Omental fat pad (tissue), 4 donors: ENCODE measurements around the gene DNAAF2. TPM values are rescaled to one million over a fixed set of nuclear protein-coding genes. Genes with fewer than 3 reads are reported as not detected.

Experiments used
- ATAC-seq: fragments of 150-250 bp; one replicate; pipeline ENCODE4 v1.9.1; 2016; ENCODE audit warnings: mild to moderate bottlenecking, moderate library complexity; ENCODE audit not compliant: low FRiP score
- DNase-seq: peaks from one replicate; pipeline ENCODE4 v3.0.0-alpha.2; 2019; ENCODE audit warnings: low spot score
- small RNA-seq: library from RNA; depleted of rRNA; stranded (forward); fragments of <200 nt; gene quantifications from one replicate; pipeline ENCODE3, GENCODE V24; 2016
- total RNA-seq, 4 donors: library from RNA; depleted of rRNA; stranded (reverse); fragments of >200 nt; gene quantifications; one replicate each; pipeline ENCODE4 v1.1.0, GENCODE V29; 2016
- TF ChIP-seq, protein P1 (sequence below), 3 donors: fragments of 450-650 bp; IDR thresholded peaks; one replicate each; pipeline ENCODE4 v1.5.1; 2016 to 2017; ENCODE audit warnings: antibody characterized with exemption in 3 of 3, mild to moderate bottlenecking in 3 of 3, moderate library complexity in 2 of 3

Gene DNAAF2
- total RNA-seq, 4 donors from 2014 or later, result 7.2 to 16.5 (median 10.3) TPM

DNA sequence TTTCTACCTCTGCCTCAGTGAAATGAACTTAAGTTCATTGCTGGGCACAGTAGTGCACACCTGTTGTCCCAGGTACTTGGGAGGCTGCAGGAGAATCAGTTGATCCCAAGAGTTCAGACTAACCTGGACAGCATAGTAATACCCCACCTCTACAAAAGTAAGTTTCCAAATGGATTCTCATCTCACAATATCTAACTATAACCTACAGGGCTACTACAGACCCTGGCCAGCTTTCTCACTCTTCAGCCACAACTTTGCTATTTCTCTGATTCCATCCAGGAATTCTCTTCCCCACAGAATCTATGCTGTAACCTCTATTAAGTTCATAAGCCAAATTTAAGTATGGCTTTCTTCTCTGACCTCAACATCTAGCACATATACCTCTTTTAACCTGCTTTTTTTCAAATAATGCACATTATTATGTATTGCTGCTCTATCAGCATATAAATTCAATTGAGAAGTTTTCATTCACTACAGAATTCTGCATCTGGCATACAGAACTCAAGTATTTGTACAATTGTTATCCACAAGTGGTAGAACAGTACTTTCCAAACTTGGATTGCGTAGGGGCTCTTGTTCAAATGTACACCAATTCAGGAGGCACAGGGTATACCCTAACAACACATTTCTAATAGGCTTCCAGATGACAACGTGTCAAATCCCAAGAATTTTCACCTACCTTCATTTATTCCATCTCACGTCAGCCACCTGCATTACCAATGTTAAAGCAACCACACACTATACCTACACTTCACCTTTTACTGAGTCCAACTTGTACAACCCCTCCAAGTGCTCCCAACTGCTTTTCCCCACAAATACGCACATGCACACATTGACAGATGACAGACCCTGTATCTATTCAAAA is 52.7 kb downstream of the DNAAF2 start:
- TF ChIP-seq, protein P1, sequence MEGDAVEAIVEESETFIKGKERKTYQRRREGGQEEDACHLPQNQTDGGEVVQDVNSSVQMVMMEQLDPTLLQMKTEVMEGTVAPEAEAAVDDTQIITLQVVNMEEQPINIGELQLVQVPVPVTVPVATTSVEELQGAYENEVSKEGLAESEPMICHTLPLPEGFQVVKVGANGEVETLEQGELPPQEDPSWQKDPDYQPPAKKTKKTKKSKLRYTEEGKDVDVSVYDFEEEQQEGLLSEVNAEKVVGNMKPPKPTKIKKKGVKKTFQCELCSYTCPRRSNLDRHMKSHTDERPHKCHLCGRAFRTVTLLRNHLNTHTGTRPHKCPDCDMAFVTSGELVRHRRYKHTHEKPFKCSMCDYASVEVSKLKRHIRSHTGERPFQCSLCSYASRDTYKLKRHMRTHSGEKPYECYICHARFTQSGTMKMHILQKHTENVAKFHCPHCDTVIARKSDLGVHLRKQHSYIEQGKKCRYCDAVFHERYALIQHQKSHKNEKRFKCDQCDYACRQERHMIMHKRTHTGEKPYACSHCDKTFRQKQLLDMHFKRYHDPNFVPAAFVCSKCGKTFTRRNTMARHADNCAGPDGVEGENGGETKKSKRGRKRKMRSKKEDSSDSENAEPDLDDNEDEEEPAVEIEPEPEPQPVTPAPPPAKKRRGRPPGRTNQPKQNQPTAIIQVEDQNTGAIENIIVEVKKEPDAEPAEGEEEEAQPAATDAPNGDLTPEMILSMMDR (IDR thresholded peaks at IDR 0.05), result no peak
- ATAC-seq (no peak), DNase-seq (no peak)

- TF ChIP-seq, protein P1 (IDR thresholded peaks at IDR 0.05), result no peak
- no peak for ATAC-seq
- DNase-seq, result no peak
Observed at GRCh38 chr14:49581209-49582112, 53.6 kb downstream of the DNAAF2 start.

- DNase-seq, result no peak
- TF ChIP-seq, protein P1 (IDR thresholded peaks at IDR 0.05), result no peak
- ATAC-seq, result no peak
Observed at GRCh38 chr14:49579841-49580240, 55.2 kb downstream of the DNAAF2 start.

- TF ChIP-seq, protein P1 (IDR thresholded peaks at IDR 0.05), result no peak
- ATAC-seq, result no peak
- no peak for DNase-seq
Observed at GRCh38 chr14:49578141-49578540, 56.9 kb downstream of the DNAAF2 start.

Small RNAs within 50 kb of the gene (small RNA-seq; reads per million reads assigned to genes)
- not detected for gene AL139099.3
- not detected for gene AL139099.4
- gene RF00019, result not detected
- gene RNU6ATAC30P, result not detected

Other genes starting within 250 kb of the DNAAF2 start
- over 10,000 TPM in 1 of 4 donors, 1,000 to 10,000 TPM in 3; 4,173 to 10,135 (median 9,095) TPM for gene RPS29, start 48.9 kb downstream of the DNAAF2 start, total RNA-seq
- gene LRR1, start 36.3 kb downstream of the DNAAF2 start, total RNA-seq, result 10 to 100 TPM in 2 of 4 donors, 1 to 10 TPM in 2; 5.0 to 15.6 (median 8.1) TPM
- 100 to 1,000 TPM; 150 to 280 (median 234) TPM for gene RPL36AL, start 14.6 kb downstream of the DNAAF2 start, total RNA-seq
- 10 to 100 TPM; 32.3 to 70.6 (median 36.5) TPM for gene MGAT2, start 14.4 kb downstream of the DNAAF2 start, total RNA-seq
- gene POLE2, start 53.0 kb upstream of the DNAAF2 start, total RNA-seq, result 1 to 10 TPM in 3 of 4 donors, under 1 TPM in 1; 0.84 to 2.6 (median 2.1) TPM
- 10 to 100 TPM in 1 of 4 donors, 1 to 10 TPM in 3; 2.9 to 10.2 (median 7.1) TPM for gene KLHDC1, start 57.9 kb upstream of the DNAAF2 start, total RNA-seq
- gene KLHDC2, start 132.9 kb upstream of the DNAAF2 start, total RNA-seq, result 10 to 100 TPM; 30.5 to 82.4 (median 50.6) TPM
- gene NEMF, start 217.5 kb upstream of the DNAAF2 start, total RNA-seq, result 10 to 100 TPM; 59.6 to 87.8 (median 67.7) TPM